ENCODE data around the gene PRDM16.

PRDM16 gene

DNA sequence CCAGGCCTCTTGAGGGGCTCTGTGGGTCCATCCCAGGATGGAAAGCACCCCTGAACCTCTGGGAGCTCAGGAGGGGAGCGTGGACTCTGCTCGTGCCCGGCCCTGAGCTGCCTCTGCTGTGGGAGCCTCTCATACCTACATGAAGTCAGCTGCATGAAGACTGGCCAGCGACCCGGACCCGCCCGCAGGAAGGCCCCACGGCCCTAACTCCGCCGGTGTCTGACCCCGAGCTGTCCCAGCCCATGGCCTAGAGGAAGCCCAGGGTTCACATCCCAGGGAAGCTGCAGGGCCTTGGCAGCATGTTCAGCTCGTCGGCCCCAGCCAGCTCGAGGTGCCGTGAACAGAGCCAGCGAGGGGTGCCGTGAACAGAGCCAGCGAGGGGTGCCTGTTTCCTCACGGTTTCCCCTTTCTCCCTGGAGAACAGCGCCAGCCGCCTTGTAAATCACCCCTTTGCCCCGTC is 207.4 kb downstream of the PRDM16 start:
- no peaks in the 10 kb centered on the region for H3K9me3 ChIP-seq (ENCODE audit: control insufficient read depth, insufficient read depth, low read depth, low read length)
- H3K4me3 ChIP-seq (ENCODE audit: low read depth, low read length) = no peak overlapping the region
- ChIA-PET CTCF (no interaction called here), POLR2A (no interaction called here)
- no peaks in the 10 kb centered on the region for H3K4me1 ChIP-seq (ENCODE audit: control insufficient read depth, insufficient read depth, low read length)
- H3K36me3 ChIP-seq (ENCODE audit: control insufficient read depth in 2 of 2, insufficient read depth in 1 of 2, low read length in 2 of 2) = no peaks in the 10 kb centered on the region
- TF ChIP-seq ZNF561 (tag by site-specific recombination; IDR thresholded peaks at IDR 0.05; ENCODE audit: borderline replicate concordance) (no peak), KLF16 (tag by site-specific recombination; IDR thresholded peaks at IDR 0.05) (no peak), WT1 (tag by site-specific recombination; IDR thresholded peaks at IDR 0.05) (no peak), ZNF114 (tag by site-specific recombination; IDR thresholded peaks at IDR 0.05) (no peak), ZNF76 (tag by site-specific recombination; IDR thresholded peaks at IDR 0.05; ENCODE audit: borderline replicate concordance, low read depth) (no peak), ZNF202 (tag by site-specific recombination; IDR thresholded peaks at IDR 0.05; ENCODE audit: borderline replicate concordance) (no peak), TRIM28 (IDR thresholded peaks at IDR 0.05; ENCODE audit: borderline replicate concordance, low read length) (no peak), ZNF521 (tag by site-specific recombination; IDR thresholded peaks at IDR 0.05) (no peak), ZNF658 (tag by site-specific recombination; IDR thresholded peaks at IDR 0.05) (no peak), ZNF707 (tag by site-specific recombination; IDR thresholded peaks at IDR 0.05) (no peak), SETDB1 (IDR thresholded peaks at IDR 0.05; ENCODE audit: insufficient read length, low read length) (no peak), KLF1 (tag by site-specific recombination; IDR thresholded peaks at IDR 0.05) (no peak), ZNF16 (tag by site-specific recombination; IDR thresholded peaks at IDR 0.05; ENCODE audit: low read depth) (no peak), ZNF223 (tag by site-specific recombination; IDR thresholded peaks at IDR 0.05) (no peak)
- TF ChIP-seq, protein P1, sequence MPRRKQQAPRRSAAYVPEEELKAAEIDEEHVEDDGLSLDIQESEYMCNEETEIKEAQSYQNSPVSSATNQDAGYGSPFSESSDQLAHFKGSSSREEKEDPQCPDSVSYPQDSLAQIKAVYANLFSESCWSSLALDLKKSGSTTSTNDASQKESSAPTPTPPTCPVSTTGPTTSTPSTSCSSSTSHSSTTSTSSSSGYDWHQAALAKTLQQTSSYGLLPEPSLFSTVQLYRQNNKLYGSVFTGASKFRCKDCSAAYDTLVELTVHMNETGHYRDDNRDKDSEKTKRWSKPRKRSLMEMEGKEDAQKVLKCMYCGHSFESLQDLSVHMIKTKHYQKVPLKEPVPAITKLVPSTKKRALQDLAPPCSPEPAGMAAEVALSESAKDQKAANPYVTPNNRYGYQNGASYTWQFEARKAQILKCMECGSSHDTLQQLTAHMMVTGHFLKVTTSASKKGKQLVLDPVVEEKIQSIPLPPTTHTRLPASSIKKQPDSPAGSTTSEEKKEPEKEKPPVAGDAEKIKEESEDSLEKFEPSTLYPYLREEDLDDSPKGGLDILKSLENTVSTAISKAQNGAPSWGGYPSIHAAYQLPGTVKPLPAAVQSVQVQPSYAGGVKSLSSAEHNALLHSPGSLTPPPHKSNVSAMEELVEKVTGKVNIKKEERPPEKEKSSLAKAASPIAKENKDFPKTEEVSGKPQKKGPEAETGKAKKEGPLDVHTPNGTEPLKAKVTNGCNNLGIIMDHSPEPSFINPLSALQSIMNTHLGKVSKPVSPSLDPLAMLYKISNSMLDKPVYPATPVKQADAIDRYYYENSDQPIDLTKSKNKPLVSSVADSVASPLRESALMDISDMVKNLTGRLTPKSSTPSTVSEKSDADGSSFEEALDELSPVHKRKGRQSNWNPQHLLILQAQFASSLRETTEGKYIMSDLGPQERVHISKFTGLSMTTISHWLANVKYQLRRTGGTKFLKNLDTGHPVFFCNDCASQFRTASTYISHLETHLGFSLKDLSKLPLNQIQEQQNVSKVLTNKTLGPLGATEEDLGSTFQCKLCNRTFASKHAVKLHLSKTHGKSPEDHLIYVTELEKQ (tag by site-specific recombination; IDR thresholded peaks at IDR 0.05; ENCODE audit: borderline replicate concordance) = no peak
- TF ChIP-seq, protein P2, sequence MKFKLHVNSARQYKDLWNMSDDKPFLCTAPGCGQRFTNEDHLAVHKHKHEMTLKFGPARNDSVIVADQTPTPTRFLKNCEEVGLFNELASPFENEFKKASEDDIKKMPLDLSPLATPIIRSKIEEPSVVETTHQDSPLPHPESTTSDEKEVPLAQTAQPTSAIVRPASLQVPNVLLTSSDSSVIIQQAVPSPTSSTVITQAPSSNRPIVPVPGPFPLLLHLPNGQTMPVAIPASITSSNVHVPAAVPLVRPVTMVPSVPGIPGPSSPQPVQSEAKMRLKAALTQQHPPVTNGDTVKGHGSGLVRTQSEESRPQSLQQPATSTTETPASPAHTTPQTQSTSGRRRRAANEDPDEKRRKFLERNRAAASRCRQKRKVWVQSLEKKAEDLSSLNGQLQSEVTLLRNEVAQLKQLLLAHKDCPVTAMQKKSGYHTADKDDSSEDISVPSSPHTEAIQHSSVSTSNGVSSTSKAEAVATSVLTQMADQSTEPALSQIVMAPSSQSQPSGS (tag by site-specific recombination; IDR thresholded peaks at IDR 0.05; ENCODE audit: low read depth) = no peak
- no peak overlapping the region for H3K27ac ChIP-seq (ENCODE audit: extremely low read depth, low read depth, low read length)

DNA sequence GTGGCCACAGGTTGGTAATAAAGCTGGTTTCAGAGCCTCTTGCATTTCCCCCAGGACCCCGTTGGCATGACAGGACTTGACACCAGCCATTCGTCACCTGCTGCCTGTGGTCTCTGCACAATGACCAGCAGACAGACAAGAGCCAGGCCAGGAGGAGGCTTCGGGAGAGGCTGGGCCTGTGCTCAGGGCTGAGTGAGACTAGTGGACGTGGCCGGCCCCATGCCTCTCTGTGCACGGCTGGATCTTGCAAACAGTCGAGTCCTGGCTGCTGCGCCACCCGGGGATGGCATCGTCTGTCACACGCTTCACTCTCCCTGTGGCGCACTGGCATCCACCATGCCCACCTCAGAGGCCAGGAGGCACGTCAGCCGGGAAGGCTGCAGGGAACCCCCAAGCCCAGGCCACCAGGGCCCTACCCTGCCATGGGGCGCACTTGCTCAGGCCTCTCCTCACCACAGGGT is 208.0 kb downstream of the PRDM16 start:
- no peaks in the 10 kb centered on the region for H3K9me3 ChIP-seq (ENCODE audit: control insufficient read depth, insufficient read depth, low read depth, low read length)
- ChIA-PET CTCF (no interaction called here), POLR2A (no interaction called here)
- no peaks in the 10 kb centered on the region for H3K36me3 ChIP-seq (ENCODE audit: control insufficient read depth in 2 of 2, insufficient read depth in 1 of 2, low read length in 2 of 2)
- H3K4me1 ChIP-seq (ENCODE audit: control insufficient read depth, insufficient read depth, low read length) = no peaks in the 10 kb centered on the region
- H3K27ac ChIP-seq (ENCODE audit: extremely low read depth, low read depth, low read length) = no peak overlapping the region
- no peak overlapping the region for H3K4me3 ChIP-seq (ENCODE audit: low read depth, low read length)
- TF ChIP-seq, protein P3, sequence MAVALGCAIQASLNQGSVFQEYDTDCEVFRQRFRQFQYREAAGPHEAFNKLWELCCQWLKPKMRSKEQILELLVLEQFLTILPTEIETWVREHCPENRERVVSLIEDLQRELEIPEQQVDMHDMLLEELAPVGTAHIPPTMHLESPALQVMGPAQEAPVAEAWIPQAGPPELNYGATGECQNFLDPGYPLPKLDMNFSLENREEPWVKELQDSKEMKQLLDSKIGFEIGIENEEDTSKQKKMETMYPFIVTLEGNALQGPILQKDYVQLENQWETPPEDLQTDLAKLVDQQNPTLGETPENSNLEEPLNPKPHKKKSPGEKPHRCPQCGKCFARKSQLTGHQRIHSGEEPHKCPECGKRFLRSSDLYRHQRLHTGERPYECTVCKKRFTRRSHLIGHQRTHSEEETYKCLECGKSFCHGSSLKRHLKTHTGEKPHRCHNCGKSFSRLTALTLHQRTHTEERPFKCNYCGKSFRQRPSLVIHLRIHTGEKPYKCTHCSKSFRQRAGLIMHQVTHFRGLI (tag by site-specific recombination; IDR thresholded peaks at IDR 0.05) = no peak
- TF ChIP-seq, protein P4, sequence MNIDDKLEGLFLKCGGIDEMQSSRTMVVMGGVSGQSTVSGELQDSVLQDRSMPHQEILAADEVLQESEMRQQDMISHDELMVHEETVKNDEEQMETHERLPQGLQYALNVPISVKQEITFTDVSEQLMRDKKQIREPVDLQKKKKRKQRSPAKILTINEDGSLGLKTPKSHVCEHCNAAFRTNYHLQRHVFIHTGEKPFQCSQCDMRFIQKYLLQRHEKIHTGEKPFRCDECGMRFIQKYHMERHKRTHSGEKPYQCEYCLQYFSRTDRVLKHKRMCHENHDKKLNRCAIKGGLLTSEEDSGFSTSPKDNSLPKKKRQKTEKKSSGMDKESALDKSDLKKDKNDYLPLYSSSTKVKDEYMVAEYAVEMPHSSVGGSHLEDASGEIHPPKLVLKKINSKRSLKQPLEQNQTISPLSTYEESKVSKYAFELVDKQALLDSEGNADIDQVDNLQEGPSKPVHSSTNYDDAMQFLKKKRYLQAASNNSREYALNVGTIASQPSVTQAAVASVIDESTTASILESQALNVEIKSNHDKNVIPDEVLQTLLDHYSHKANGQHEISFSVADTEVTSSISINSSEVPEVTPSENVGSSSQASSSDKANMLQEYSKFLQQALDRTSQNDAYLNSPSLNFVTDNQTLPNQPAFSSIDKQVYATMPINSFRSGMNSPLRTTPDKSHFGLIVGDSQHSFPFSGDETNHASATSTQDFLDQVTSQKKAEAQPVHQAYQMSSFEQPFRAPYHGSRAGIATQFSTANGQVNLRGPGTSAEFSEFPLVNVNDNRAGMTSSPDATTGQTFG (tag by site-specific recombination; IDR thresholded peaks at IDR 0.05; ENCODE audit: borderline replicate concordance) = no peak
- TF ChIP-seq SP2 (tag by site-specific recombination; IDR thresholded peaks at IDR 0.05) (no peak), ZNF335 (tag by site-specific recombination; conservative IDR thresholded peaks at IDR 0.05) (no peak), ZNF596 (tag by site-specific recombination; IDR thresholded peaks at IDR 0.05) (no peak), ZNF530 (tag by site-specific recombination; IDR thresholded peaks at IDR 0.05; ENCODE audit: low read depth) (no peak), SP7 (tag by site-specific recombination; IDR thresholded peaks at IDR 0.05) (no peak), ZNF146 (tag by site-specific recombination; IDR thresholded peaks at IDR 0.05) (no peak), ZNF2 (tag by site-specific recombination; IDR thresholded peaks at IDR 0.05) (no peak)
- TF ChIP-seq, protein P5, sequence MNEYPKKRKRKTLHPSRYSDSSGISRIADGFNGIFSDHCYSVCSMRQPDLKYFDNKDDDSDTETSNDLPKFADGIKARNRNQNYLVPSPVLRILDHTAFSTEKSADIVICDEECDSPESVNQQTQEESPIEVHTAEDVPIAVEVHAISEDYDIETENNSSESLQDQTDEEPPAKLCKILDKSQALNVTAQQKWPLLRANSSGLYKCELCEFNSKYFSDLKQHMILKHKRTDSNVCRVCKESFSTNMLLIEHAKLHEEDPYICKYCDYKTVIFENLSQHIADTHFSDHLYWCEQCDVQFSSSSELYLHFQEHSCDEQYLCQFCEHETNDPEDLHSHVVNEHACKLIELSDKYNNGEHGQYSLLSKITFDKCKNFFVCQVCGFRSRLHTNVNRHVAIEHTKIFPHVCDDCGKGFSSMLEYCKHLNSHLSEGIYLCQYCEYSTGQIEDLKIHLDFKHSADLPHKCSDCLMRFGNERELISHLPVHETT (tag by site-specific recombination; IDR thresholded peaks at IDR 0.05) = no peak
